Ovary (tissue), 3 donors: Measurements from ENCODE around the gene GLYATL1B.

ENCODE experiments used
- CTCF ChIP-seq, 3 donors: fragments of 450-650 bp in 2 of 3; fragments of 200-600 bp in 1 of 3; IDR thresholded peaks; one replicate each; pipeline versions ENCODE4 v1.5.1 to v1.8.0; 2016 to 2022; ENCODE audit warnings: antibody characterized with exemption in 3 of 3, mild to moderate bottlenecking in 1 of 3
- POLR2A ChIP-seq: fragments of 450-650 bp; IDR thresholded peaks from one replicate; pipeline ENCODE4 v1.6.1; 2017; ENCODE audit warnings: antibody characterized with exemption, mild to moderate bottlenecking, moderate library complexity
- donor health status: DM: no; HTN: no; CAD: no.

- TF ChIP-seq CTCF (IDR thresholded peaks at IDR 0.05) = no peak
- no peak for TF ChIP-seq POLR2A
Measured at GRCh38 chr11:59138643-59139042, 52.5 kb downstream of the GLYATL1B start.
